Coronary artery (tissue), 2 donors: ENCODE data around the gene KLHL3.

Experiments
- DNase-seq: peaks from one replicate; pipeline ENCODE4 v3.0.0-alpha.2; 2017; ENCODE audit warnings: low spot score
- H3K27ac ChIP-seq, 2 donors: fragments of 200-600 bp; sonication (generic); one replicate each; pipeline ENCODE4 v1.5.1; 2016 to 2019
- H3K4me3 ChIP-seq: fragments of 200-600 bp; sonication (generic); 2 replicates; pipeline ENCODE4 v1.5.1; 2016; ENCODE audit warnings: mild to moderate bottlenecking, moderate library complexity
- TF ChIP-seq, protein P1 (sequence below): fragments of 200-600 bp; sonication (generic); IDR thresholded peaks from one replicate; pipeline ENCODE4 v1.5.1; 2019; ENCODE audit warnings: antibody characterized with exemption

The KLHL3 gene

DNA sequence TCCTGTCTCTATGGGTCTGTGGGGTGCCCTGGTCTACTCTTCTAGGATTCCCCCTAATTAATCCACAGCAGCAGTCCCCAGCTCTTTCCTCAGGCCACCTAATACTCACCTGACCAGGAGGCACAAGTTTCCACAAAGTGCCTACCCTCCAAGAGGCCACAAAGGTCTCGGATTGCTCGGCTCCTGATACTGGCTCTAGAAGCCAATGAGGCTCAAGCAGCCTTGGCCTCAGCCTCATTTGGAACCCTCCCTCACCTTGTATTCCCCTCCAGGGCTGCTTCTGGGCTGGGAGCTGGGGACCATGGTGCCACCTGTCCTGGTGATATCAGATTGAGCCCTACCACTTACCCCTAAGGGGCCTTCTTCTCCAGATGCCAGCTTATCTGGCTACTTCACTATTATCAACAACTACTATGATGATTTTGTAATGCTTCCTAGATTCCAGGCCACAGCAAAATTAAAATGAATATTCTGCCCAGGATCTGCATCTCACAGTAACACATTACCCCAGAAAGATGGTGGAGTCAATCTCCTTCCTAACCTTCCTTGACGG is 133.1 kb downstream of the KLHL3 start:
- no peak overlapping the region for H3K27ac ChIP-seq
- TF ChIP-seq, protein P1, sequence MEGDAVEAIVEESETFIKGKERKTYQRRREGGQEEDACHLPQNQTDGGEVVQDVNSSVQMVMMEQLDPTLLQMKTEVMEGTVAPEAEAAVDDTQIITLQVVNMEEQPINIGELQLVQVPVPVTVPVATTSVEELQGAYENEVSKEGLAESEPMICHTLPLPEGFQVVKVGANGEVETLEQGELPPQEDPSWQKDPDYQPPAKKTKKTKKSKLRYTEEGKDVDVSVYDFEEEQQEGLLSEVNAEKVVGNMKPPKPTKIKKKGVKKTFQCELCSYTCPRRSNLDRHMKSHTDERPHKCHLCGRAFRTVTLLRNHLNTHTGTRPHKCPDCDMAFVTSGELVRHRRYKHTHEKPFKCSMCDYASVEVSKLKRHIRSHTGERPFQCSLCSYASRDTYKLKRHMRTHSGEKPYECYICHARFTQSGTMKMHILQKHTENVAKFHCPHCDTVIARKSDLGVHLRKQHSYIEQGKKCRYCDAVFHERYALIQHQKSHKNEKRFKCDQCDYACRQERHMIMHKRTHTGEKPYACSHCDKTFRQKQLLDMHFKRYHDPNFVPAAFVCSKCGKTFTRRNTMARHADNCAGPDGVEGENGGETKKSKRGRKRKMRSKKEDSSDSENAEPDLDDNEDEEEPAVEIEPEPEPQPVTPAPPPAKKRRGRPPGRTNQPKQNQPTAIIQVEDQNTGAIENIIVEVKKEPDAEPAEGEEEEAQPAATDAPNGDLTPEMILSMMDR: no peak
- H3K4me3 ChIP-seq: no peak overlapping the region
- peak; percentile 60 for DNase-seq

DNA sequence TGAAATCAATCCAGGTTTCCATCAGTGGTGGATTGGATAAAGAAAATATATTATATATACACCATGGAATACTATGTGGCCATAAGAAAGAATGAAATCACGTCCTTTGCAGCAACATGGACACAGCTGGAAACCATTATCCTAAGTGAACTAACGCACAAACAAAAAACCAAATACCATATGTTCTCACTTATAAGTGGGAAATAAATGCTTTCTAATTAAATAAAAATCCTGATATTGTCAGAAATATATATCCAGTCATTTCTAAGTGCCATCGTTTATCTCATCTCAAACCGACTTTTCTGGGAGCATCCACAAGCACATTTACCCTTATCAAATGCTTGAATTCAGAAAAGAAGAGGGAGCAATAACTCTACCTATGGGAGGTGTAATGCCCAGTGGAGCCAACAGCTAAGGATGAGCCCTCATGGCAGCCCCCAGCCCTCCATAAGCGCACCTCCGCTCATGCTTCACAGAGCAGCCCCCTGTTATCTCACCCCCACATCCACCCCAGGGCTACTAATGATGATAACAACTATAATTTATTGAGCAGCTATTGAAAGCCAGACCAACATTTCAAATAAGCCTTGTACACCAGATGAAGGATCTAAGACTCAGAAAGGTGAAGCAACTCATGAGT is 135.0 kb downstream of the KLHL3 start:
- no peak for DNase-seq
- Histone ChIP-seq H3K4me3 (no peak overlapping the region), H3K27ac (no peak overlapping the region)
- TF ChIP-seq, protein P1: no peak

DNA sequence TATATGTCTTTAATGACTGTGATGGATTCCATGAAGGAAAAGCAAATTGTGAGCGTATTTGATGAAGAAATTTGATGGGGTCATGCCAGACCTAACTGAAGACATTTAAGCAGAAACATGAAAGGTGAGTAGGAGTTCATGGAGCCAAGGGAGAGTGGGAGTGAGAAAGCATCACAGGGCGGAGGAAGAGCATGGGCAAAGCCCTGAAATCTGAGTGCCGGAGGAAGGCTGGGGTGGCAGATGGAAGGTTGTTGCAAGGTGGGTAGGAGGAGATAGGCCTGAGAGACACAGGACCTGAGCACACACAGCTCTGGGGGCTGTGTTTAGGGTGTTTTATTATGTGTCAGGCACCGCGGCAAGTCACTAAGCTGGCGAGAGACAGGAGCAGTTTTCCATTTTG is 136.4 kb downstream of the KLHL3 start:
- Histone ChIP-seq H3K4me3 (no peak overlapping the region), H3K27ac (no peak overlapping the region)
- DNase-seq: no peak
- TF ChIP-seq, protein P1: no peak

DNA sequence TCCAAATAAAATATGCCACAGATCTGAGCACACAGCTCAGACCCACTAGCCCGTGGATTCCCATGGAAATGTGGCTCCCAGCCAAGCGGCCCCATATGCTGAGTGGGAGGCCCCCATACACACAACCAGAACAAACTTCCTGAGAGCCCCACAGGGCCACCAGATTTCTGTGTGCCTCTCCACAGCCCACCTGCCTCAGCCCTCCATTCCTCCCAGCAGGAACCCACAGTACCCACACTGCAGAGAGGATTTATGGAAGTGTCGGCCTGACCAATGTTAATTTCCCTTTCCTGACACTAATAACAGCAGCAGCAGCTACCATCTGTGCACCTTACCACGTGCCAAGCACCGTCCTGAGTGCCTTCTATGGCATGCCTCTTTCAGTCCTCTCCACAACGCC is 137.5 kb downstream of the KLHL3 start:
- no peak for DNase-seq
- Histone ChIP-seq H3K27ac (no peak overlapping the region), H3K4me3 (no peak overlapping the region)

DNA sequence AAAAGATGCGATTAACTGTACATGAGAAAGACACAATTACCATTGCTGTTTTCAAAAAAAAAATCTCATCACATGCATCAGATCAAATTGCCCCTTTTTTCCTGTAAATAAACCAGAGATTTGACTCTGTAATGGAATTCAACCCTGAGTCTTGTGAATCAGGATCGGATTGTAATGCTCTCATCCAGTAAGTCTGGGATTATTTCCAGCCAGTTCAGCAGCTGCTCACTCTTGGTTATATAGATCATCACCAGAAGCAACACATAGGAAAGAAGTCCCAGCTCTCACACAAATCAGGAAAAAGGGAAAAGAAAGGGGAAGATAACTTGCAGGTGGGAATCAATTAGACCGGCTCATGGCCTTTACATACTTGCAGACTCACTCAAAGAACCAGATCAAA is 138.9 kb downstream of the KLHL3 start:
- Histone ChIP-seq H3K4me3 (no peak overlapping the region), H3K27ac (no peak overlapping the region)
- no peak for DNase-seq
- TF ChIP-seq, protein P1: no peak

More for the DNA sequence above, 137.5 kb downstream of the KLHL3 start:
- TF ChIP-seq, protein P1: no peak

DNA sequence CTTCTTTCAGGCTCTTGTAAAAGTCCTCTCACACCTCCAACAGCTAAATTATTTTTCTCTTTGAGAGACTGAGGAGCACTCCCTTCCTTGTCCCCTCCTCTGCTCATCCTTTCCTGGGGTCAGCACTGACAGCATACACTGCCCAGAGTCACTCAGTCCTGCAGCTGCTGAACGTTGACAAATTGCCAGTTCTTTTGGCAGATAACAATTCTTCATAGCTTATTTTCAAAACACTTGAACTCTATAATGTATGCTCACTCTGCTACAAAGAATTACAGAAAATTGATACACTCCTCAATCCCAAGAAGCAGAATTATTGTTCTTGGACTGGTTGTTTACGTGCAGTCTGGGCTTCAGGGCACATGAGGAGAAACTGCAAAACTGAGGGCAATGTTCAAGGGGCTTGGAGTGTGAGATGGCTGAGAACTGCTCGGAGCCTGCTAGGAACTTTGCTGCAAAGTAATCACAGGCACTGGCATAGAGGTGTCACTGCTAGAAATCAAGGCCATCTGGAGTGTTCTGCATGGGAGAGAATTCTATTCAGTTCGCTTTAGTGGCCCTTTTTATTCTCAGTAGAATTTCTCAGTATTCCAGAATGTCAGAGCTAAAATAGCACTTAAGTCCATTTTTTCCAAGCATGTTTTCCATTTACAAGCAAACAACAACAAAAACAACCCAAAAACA is 140.4 kb downstream of the KLHL3 start:
- DNase-seq: no peak
- TF ChIP-seq, protein P1: no peak
- no peak overlapping the region for H3K27ac ChIP-seq
- H3K4me3 ChIP-seq: no peak overlapping the region

DNA sequence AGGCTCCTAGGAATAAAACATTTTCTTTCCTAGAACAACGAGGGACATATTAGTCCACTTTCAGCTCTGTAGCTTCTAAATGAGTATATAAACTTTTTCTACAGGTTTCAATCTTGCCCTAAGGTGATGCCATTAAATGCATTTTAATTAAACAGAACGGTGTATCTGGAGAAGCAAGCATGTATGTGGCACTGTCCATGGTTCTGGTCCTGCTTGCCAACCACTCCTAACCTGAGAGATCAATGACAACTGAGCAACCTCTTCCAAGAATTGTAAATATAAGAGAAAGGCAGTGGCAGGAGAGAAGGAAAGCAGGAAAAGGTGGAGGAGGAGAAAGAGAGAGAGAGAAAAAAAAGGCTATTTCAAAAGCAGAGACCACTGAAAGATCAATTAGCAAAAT is 141.2 kb downstream of the KLHL3 start:
- Histone ChIP-seq H3K27ac (no peak overlapping the region), H3K4me3 (no peak overlapping the region)
- no peak for DNase-seq
- TF ChIP-seq, protein P1: no peak
